Esophagus muscularis mucosa (tissue), 4 donors: ENCODE measurements around the gene PC. TPM values are rescaled to one million over a fixed set of nuclear protein-coding genes. Genes with fewer than 3 reads are reported as not detected.

Source experiments
- DNase-seq: peaks from one replicate; pipeline ENCODE4 v3.0.0-alpha.2; 2017; ENCODE audit errors: extremely low spot score
- H3K27ac ChIP-seq, 4 donors: fragments of 200-600 bp; sonication (generic); replicated peaks in 1 of 4; 1 replicate in 3 of 4; 2 replicates in 1 of 4; pipeline ENCODE4 v1.5.1; 2016 to 2019; ENCODE audit warnings: mild to moderate bottlenecking in 1 of 4
- H3K27me3 ChIP-seq, 4 donors: fragments of 200-600 bp; sonication (generic); one replicate each; pipeline versions ENCODE4 v1.5.1 to v1.6.0; 2016 to 2019
- H3K36me3 ChIP-seq, 4 donors: fragments of 200-600 bp; sonication (generic); one replicate each; pipeline ENCODE4 v1.5.1; 2016 to 2019
- H3K4me1 ChIP-seq, 4 donors: fragments of 200-600 bp; sonication (generic); one replicate each; pipeline ENCODE4 v1.5.1; 2016 to 2019
- H3K4me3 ChIP-seq, 4 donors: fragments of 200-600 bp; sonication (generic); 1 replicate in 2 of 4; 2 replicates in 2 of 4; pipeline ENCODE4 v1.5.1; 2016 to 2019; ENCODE audit warnings: mild to moderate bottlenecking in 4 of 4, moderate library complexity in 1 of 4
- H3K9me3 ChIP-seq, 4 donors: fragments of 200-600 bp; sonication (generic); 1 replicate in 3 of 4; 2 replicates in 1 of 4; pipeline ENCODE4 v1.5.1; 2016 to 2019
- CTCF ChIP-seq, 3 experiments: fragments of 200-600 bp in 2 of 3; fragments of 450-650 bp in 1 of 3; sonication (generic) in 2 of 3; IDR thresholded peaks; one replicate each; pipeline ENCODE4 v1.5.1; 2017 to 2019; ENCODE audit warnings: antibody characterized with exemption in 3 of 3, mild to moderate bottlenecking in 2 of 3, moderate library complexity in 1 of 3
- EP300 ChIP-seq: sonication (generic); formaldehyde crosslinking; IDR thresholded peaks from one replicate; pipeline ENCODE4 v1.6.1; 2017; ENCODE audit warnings: antibody characterized with exemption
- POLR2A ChIP-seq: fragments of 450-650 bp; IDR thresholded peaks from one replicate; pipeline ENCODE4 v1.6.1; 2017; ENCODE audit warnings: antibody characterized with exemption, moderate library complexity, mild to moderate bottlenecking, low read depth
- POLR2AphosphoS5 ChIP-seq, 2 donors: sonication (generic); formaldehyde crosslinking; IDR thresholded peaks; one replicate each; pipeline ENCODE4 v1.6.1; 2017; ENCODE audit warnings: antibody characterized with exemption in 2 of 2
- WGBS: methylation state at CpG from one replicate; pipeline ENCODE4 v1.1.5; 2018; 5-methylcytosine and 5-hydroxymethylcytosine counted together
- intact Hi-C: fragments of 100-400 bp; cut with DNase I; formaldehyde crosslinking; loops from one replicate; pipeline ENCODE4 v1.15.1; 2023
- total RNA-seq, 4 donors: library from RNA; depleted of rRNA; stranded (reverse); fragments of >200 nt; gene quantifications; one replicate each; pipeline versions ENCODE4 v1.1.0 to v1.2.1, GENCODE V29; 2016

PC gene
- total RNA-seq, 4 donors from 2014 or later, result 2.1 to 5.5 (median 5.1) TPM

GRCh38 chr11:67002921-67003411 lies 44.8 kb upstream of the PC start:
- DNase-seq, result no peak
- WGBS, result 92% methylated on average over 5 of the region's 5 CpGs
- intact Hi-C loops, result no loop called here
- TF ChIP-seq POLR2A (no peak), EP300 (no peak), POLR2AphosphoS5 (IDR thresholded peaks at IDR 0.05) (no peak), CTCF (IDR thresholded peaks at IDR 0.05) (no peak)
- Histone ChIP-seq H3K9me3 (no peaks in the 10 kb centered on the region), H3K36me3 (no peaks in the 10 kb centered on the region), H3K27ac (no peak overlapping the region), H3K4me3 (no peak overlapping the region), H3K4me1 (no peaks in the 10 kb centered on the region), H3K27me3 (no peaks in the 10 kb centered on the region)

GRCh38 chr11:67002297-67002913 lies 44.2 kb upstream of the PC start:
- Histone ChIP-seq H3K4me3 (no peak overlapping the region), H3K4me1 (no peaks in the 10 kb centered on the region), H3K27ac (no peak overlapping the region), H3K36me3 (no peaks in the 10 kb centered on the region), H3K9me3 (no peaks in the 10 kb centered on the region), H3K27me3 (no peaks in the 10 kb centered on the region)
- intact Hi-C loops, result no loop called here
- WGBS, result 62% methylated on average over 8 of the region's 8 CpGs
- no peak for DNase-seq
- no peak for TF ChIP-seq POLR2A
- no peak for TF ChIP-seq CTCF (IDR thresholded peaks at IDR 0.05)
- no peak for TF ChIP-seq EP300
- TF ChIP-seq POLR2AphosphoS5 (IDR thresholded peaks at IDR 0.05), result no peak

GRCh38 chr11:67001332-67001731 lies 43.1 kb upstream of the PC start:
- intact Hi-C loops, result no loop called here
- no peaks in the 10 kb centered on the region for H3K9me3 ChIP-seq
- TF ChIP-seq POLR2A (no peak), EP300 (no peak), POLR2AphosphoS5 (IDR thresholded peaks at IDR 0.05) (no peak), CTCF (IDR thresholded peaks at IDR 0.05) (no peak)
- 93% methylated on average over 5 of the region's 5 CpGs for WGBS
- no peaks in the 10 kb centered on the region for H3K4me1 ChIP-seq
- no peak overlapping the region for H3K27ac ChIP-seq
- no peaks in the 10 kb centered on the region for H3K36me3 ChIP-seq
- DNase-seq, result no peak
- no peak overlapping the region for H3K4me3 ChIP-seq
- no peaks in the 10 kb centered on the region for H3K27me3 ChIP-seq

- Histone ChIP-seq H3K27ac (no peak overlapping the region), H3K36me3 (no peaks in the 10 kb centered on the region), H3K27me3 (no peaks in the 10 kb centered on the region), H3K4me1 (no peaks in the 10 kb centered on the region), H3K9me3 (no peaks in the 10 kb centered on the region), H3K4me3 (no peak overlapping the region)
- WGBS, result 89% methylated on average over 7 of the region's 7 CpGs
- TF ChIP-seq POLR2A (no peak), CTCF (IDR thresholded peaks at IDR 0.05) (no peak)
- no peak for DNase-seq
- intact Hi-C loops, result no loop called here
These were observed 41.4 kb upstream of the PC start for GRCh38 chr11:66999555-66999954.
